Pancreas (tissue), 10 donors: ENCODE results near the gene LCE1D. TPM values are rescaled to one million over a fixed set of nuclear protein-coding genes. Genes with fewer than 3 reads are reported as not detected.

Experiments
- ATAC-seq, 4 donors: fragments of 200-7000 bp; cut with Tn5 transposase; one replicate each; pipeline versions ENCODE4 v1.8.0 to v1.9.1; 2020; ENCODE audit warnings: mild to moderate bottlenecking in 4 of 4, moderate library complexity in 4 of 4
- DNase-seq, 6 donors: peaks; one replicate each; pipeline ENCODE4 v3.0.0-alpha.2; 2020
- FAIRE-seq: peaks from 2 replicates; lab custom pipeline; 2012; peaks lifted over from hg19 to GRCh38; lab: Jason Lieb, UNC
- H3K27ac ChIP-seq, 4 donors: fragments of 200-600 bp; sonication (generic); 1 replicate in 3 of 4; 2 replicates in 1 of 4; pipeline versions ENCODE4 v1.5.0 to v1.8.0; 2020
- H3K27me3 ChIP-seq, 4 donors: fragments of 200-600 bp; one replicate each; pipeline ENCODE4 v1.8.0; 2021
- H3K36me3 ChIP-seq, 3 donors: fragments of 200-600 bp; sonication (generic) in 1 of 3; one replicate each; pipeline versions ENCODE4 v1.5.0 to v1.8.0; 2020 to 2021
- H3K4me1 ChIP-seq, 3 donors: fragments of 200-600 bp; one replicate each; pipeline ENCODE4 v1.8.0; 2021
- H3K4me3 ChIP-seq, 4 donors: fragments of 200-600 bp; sonication (generic) in 2 of 4; one replicate each; pipeline versions ENCODE4 v1.5.0 to v1.8.0; 2020 to 2021
- H3K9me3 ChIP-seq, 4 donors: fragments of 200-600 bp; one replicate each; pipeline ENCODE4 v1.8.0; 2021
- WGBS, 2 donors: extraction: QIAGEN DNeasy Blood & Tissue Kit; methylation state at CpG; one replicate each; pipeline ENCODE4 v1.1.7; 2013; 5-methylcytosine and 5-hydroxymethylcytosine counted together
- intact Hi-C, 3 donors: fragments of 100-400 bp; cut with DNase I; formaldehyde crosslinking; loops; one replicate each; pipeline versions ENCODE4 v1.11.1 to v1.14.2; 2022
- polyA plus RNA-seq, 2 donors: library from polyadenylated mRNA; stranded (reverse); fragments of 200-250 nt; gene quantifications; one replicate each; pipeline ENCODE4 v1.2.3, GENCODE V29; 2013
- total RNA-seq, 6 donors: library from RNA; stranded (reverse); fragmentation: NEBNext Ultra II Directional in 4 of 6; extraction: Animal tissue kit (Norgen Biotek cat#: 25700) in 4 of 6; gene quantifications; one replicate each; pipeline versions ENCODE4 v1.2.1 to v1.2.4, GENCODE V29; 2021 to 2023
- TF ChIP-seq, protein P1 (sequence below), 4 donors: fragments of 200-600 bp; sonication (generic) in 3 of 4; IDR thresholded peaks; one replicate each; pipeline versions ENCODE4 v1.5.0 to v1.8.0; 2021; ENCODE audit warnings: antibody characterized with exemption in 4 of 4
- donor health status: healthy with polysubstance abuse.
- donor health status: DM: no; HTN: no; CAD: no; lungs with moderate emphysema.
- donor health status: DM: no; HTN: no; CAD: no.
- donor health status: control.
- donor health status: control.
- donor health status: Bipolar disorder and iron deficiency.
- donor health status: DM: yes; HTN: yes; CAD: no.
- donor health status: DM: no; HTN: no; CAD: no.
- donor health status: DM: no; HTN: no; CAD: no.
- donor health status: DM: yes; HTN: yes; CAD: no.

LCE1D gene
- total and polyA plus RNA-seq, 8 donors, result not detected

DNA sequence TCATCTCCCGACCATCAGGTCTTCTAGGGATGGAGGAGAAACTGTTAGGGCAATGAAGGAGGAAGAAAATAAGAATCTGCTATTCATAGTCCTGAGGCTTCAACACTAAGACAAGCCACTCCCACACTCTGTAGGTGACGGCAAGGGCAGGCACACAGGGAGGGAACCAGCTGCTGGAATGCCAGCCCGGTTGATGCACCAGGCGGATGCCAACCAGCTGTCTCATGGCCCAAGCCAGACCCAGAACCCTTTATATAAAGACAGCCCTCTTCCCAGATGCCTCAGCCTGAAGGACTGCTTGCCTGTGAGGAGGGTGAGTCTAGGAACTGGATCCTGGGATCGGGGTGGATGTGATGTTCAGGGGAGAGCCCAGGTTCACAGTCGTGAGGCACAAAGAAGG lies 38.8 kb upstream of the LCE1D start, which contains the start of gene KPRP:
Gene KPRP, plus strand, starts transcription at position 279 of the 400 bp plus-strand sequence. CDS start 1,564 bp downstream, outside the sequence.
- TF ChIP-seq, protein P1, sequence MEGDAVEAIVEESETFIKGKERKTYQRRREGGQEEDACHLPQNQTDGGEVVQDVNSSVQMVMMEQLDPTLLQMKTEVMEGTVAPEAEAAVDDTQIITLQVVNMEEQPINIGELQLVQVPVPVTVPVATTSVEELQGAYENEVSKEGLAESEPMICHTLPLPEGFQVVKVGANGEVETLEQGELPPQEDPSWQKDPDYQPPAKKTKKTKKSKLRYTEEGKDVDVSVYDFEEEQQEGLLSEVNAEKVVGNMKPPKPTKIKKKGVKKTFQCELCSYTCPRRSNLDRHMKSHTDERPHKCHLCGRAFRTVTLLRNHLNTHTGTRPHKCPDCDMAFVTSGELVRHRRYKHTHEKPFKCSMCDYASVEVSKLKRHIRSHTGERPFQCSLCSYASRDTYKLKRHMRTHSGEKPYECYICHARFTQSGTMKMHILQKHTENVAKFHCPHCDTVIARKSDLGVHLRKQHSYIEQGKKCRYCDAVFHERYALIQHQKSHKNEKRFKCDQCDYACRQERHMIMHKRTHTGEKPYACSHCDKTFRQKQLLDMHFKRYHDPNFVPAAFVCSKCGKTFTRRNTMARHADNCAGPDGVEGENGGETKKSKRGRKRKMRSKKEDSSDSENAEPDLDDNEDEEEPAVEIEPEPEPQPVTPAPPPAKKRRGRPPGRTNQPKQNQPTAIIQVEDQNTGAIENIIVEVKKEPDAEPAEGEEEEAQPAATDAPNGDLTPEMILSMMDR (IDR thresholded peaks at IDR 0.05), result no peak
- no peaks in the 10 kb centered on the region for H3K9me3 ChIP-seq
- DNase-seq (no peak), ATAC-seq (no peak), FAIRE-seq (no peak)
- H3K4me1 ChIP-seq, result no peaks in the 10 kb centered on the region
- no peaks in the 10 kb centered on the region for H3K36me3 ChIP-seq
- intact Hi-C loops, result no loop called here
- WGBS, 2 donors, result 39 to 53% methylated on average over 6 of the region's 6 CpGs
- peaks cover 0 to 10% (median 0%) of the 10 kb centered on the region in 4 donors for H3K27me3 ChIP-seq
- no peak within 1 kb of the TSS for H3K4me3 ChIP-seq
- H3K27ac ChIP-seq, result no peak within 1 kb of the TSS

DNA sequence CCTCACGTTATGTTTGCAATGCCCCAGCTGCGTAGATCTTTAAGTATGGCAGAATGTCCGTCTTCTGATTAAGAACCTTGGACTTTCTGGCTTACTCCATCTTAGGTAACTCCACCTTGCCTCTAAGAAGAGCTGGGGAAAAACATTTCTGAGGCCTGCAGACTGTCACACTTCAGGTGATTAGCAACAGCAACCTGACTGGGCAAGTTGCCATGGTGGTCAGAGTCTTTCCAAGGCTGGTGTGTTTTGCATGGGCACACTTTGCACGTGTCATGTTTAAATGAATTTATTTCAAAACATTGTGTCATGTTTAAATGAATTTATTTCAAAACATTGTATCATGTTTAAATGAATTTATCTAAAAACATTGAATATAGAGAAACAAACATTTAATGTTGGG lies 37.9 kb upstream of the LCE1D start:
- Histone ChIP-seq H3K27ac (no peak overlapping the region), H3K9me3 (no peaks in the 10 kb centered on the region), H3K4me3 (no peak overlapping the region), H3K27me3 (peaks cover 0 to 10% (median 0%) of the 10 kb centered on the region in 4 donors), H3K36me3 (no peaks in the 10 kb centered on the region), H3K4me1 (no peaks in the 10 kb centered on the region)
- WGBS, 2 donors, result 53 to 55% methylated on average over 4 of the region's 4 CpGs
- intact Hi-C loops, result no loop called here
- no peak for DNase-seq
- no peak for FAIRE-seq
- TF ChIP-seq, protein P1 (IDR thresholded peaks at IDR 0.05), result no peak
- ATAC-seq, result no peak

DNA sequence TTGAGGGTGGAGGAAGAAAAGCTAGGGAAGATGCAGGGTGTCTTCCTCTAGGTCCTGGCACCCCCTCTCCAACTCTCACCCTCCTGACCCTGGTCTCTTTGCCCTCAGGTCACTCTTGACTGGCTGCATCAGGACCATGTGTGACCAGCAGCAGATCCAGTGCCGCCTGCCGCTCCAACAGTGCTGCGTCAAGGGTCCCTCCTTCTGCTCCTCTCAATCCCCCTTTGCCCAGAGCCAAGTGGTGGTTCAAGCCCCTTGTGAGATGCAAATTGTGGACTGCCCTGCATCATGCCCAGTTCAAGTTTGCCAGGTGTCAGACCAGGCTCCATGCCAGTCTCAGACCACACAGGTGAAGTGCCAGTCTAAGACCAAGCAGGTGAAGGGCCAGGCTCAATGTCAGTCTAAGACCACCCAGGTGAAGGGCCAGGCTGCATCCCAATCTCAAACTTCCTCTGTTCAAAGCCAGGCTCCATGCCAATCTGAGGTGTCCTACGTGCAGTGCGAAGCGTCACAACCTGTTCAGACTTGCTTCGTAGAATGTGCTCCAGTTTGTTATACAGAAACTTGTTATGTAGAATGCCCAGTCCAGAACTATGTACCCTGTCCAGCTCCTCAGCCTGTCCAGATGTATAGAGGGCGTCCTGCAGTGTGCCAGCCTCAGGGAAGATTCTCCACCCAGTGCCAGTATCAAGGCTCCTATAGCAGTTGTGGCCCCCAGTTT lies 36.9 kb upstream of the LCE1D start:
- Histone ChIP-seq H3K27ac (no peak overlapping the region), H3K4me1 (no peaks in the 10 kb centered on the region), H3K9me3 (no peaks in the 10 kb centered on the region), H3K36me3 (no peaks in the 10 kb centered on the region), H3K4me3 (no peak overlapping the region), H3K27me3 (peaks cover 0 to 12% (median 0%) of the 10 kb centered on the region in 4 donors)
- 73% methylated on average over 8 of the region's 8 CpGs for WGBS, 2 donors
- no peak for ATAC-seq
- intact Hi-C loops, result no loop called here
- DNase-seq, result no peak
- no peak for FAIRE-seq
- TF ChIP-seq, protein P1 (IDR thresholded peaks at IDR 0.05), result no peak

DNA sequence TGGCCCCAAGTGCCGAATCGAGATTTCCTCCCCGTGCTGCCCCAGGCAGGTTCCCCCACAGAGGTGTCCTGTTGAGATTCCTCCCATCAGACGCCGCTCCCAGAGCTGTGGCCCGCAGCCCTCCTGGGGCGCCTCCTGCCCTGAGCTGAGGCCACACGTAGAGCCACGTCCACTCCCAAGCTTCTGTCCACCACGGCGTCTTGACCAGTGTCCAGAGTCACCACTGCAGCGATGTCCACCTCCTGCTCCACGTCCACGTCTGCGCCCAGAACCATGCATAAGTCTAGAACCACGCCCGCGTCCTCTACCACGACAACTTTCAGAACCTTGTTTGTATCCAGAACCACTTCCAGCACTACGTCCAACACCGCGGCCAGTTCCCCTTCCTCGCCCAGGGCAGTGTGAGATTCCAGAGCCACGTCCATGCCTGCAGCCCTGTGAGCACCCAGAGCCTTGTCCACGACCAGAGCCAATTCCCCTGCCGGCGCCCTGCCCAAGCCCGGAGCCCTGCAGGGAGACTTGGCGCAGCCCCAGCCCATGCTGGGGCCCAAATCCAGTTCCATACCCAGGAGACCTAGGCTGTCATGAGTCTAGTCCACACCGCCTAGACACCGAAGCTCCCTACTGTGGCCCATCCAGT lies 35.9 kb upstream of the LCE1D start:
- Histone ChIP-seq H3K27ac (no peak overlapping the region), H3K4me1 (no peaks in the 10 kb centered on the region), H3K4me3 (no peak overlapping the region), H3K9me3 (no peaks in the 10 kb centered on the region), H3K36me3 (no peaks in the 10 kb centered on the region), H3K27me3 (peaks cover 0 to 13% (median 0%) of the 10 kb centered on the region in 4 donors)
- intact Hi-C loops, result no loop called here
- 79 to 86% methylated on average over 31 of the region's 31 CpGs for WGBS, 2 donors
- FAIRE-seq (no peak), DNase-seq (no peak), ATAC-seq (no peak)
- TF ChIP-seq, protein P1 (IDR thresholded peaks at IDR 0.05), result no peak
